ENCODE measurements around the gene MAX.

Gene MAX

DNA sequence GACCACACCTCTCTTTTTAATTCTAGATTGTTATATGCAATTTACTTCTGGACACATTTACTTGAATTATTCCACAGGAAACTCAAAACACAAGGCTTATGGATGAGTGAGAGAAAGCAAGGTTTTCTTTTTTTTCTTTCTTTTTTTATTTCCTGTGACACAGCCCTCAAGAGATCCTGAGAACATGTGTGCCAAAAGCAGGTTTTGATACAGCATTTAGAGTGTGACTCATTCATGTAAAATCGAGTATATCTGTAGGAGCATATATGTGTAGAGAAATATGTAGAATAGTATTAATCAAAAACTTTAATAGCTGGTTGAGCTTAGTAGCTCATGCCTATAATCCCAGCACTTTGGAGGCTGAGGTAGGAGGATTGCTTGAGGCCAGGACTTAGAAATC, 4.4 kb upstream of the MAX start:
- H3K4me3 ChIP-seq (ENCODE audit: low read depth, low read length), result no peak overlapping the region
- TF ChIP-seq, protein P1, sequence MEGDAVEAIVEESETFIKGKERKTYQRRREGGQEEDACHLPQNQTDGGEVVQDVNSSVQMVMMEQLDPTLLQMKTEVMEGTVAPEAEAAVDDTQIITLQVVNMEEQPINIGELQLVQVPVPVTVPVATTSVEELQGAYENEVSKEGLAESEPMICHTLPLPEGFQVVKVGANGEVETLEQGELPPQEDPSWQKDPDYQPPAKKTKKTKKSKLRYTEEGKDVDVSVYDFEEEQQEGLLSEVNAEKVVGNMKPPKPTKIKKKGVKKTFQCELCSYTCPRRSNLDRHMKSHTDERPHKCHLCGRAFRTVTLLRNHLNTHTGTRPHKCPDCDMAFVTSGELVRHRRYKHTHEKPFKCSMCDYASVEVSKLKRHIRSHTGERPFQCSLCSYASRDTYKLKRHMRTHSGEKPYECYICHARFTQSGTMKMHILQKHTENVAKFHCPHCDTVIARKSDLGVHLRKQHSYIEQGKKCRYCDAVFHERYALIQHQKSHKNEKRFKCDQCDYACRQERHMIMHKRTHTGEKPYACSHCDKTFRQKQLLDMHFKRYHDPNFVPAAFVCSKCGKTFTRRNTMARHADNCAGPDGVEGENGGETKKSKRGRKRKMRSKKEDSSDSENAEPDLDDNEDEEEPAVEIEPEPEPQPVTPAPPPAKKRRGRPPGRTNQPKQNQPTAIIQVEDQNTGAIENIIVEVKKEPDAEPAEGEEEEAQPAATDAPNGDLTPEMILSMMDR (IDR thresholded peaks at IDR 0.05; ENCODE audit: insufficient read depth, low read depth, low read length, missing control alignments), result no peak
- DNase-seq (ENCODE audit: low read depth), result no peak

DNA sequence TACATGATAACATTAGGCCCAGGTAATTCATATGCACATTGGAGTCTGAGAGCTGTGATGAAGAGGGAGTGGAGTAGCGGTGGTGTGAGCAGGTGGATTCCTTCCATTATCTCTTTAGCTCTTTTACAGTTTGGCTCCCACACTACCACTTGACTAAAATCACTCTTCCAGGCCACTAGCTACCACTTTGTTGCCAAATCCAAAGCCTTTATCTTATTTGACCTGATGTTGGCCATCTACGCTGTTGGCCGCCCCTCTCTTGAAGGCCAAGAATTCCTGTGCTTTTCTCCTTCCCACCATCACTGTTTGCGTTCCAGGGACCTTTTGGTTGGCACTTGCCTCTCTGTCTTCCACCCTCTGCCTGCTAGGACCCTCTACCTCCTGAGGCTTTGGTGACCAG, 4.0 kb upstream of the MAX start:
- H3K4me3 ChIP-seq (ENCODE audit: low read depth, low read length), result no peak overlapping the region
- DNase-seq (ENCODE audit: low read depth), result no peak
- TF ChIP-seq, protein P1 (IDR thresholded peaks at IDR 0.05; ENCODE audit: insufficient read depth, low read depth, low read length, missing control alignments), result no peak

DNA sequence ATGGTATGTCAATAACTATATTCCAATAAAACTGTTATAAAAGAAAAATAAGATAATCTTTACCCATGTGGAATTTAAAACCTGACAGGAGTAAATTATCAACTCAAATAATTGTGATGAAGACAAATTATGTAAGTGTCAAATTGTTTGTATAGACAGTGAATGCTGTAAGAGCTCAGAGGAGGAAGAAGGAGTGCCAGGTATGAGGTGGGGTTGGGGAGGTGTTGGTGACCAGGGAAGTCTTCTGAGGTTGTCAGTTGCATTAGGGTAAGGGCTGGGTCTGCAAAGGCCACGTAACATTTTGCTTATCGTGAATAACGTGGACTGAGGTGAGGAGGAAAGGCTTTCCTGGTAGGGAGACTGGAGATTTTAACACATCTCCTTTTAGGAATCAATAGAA, 2.5 kb upstream of the MAX start:
- TF ChIP-seq, protein P1 (IDR thresholded peaks at IDR 0.05; ENCODE audit: insufficient read depth, low read depth, low read length, missing control alignments), result no peak
- no peak for DNase-seq (ENCODE audit: low read depth)
- no peak overlapping the region for H3K4me3 ChIP-seq (ENCODE audit: low read depth, low read length)

DNA sequence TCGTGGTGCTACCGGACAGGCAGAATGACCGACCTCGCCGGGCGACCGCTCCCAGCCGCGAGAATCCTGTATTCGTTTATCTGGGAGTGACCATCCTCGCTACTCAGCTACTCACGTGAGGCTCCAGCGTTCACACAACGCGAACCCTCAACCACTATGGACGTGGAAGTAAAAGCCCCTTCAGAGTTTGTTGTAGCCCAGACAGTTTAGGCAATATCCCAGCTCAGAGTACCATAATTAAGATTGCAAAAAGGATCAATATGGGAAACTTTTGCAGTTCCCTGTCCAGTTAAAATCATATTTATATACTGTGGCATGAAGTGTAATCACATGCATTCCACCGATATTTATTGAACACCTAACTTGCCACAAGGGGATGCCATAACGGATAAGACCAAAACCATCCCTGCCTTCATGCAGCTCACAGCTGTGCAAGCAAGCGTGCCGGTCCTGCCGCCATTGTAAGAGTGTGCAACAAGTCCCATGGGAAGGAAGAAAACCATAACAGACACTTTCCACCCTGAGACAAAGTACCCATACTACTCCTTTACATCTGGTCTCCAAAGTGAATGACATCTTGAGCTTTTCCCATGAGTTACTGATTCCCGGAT, 938 bp upstream of the MAX start:
- TF ChIP-seq, protein P1 (IDR thresholded peaks at IDR 0.05; ENCODE audit: insufficient read depth, low read depth, low read length, missing control alignments), result peak; percentile 19
- peak; percentile 67 for DNase-seq (ENCODE audit: low read depth)
- peak overlapping the region; percentile 92 for H3K4me3 ChIP-seq (ENCODE audit: low read depth, low read length)

DNA sequence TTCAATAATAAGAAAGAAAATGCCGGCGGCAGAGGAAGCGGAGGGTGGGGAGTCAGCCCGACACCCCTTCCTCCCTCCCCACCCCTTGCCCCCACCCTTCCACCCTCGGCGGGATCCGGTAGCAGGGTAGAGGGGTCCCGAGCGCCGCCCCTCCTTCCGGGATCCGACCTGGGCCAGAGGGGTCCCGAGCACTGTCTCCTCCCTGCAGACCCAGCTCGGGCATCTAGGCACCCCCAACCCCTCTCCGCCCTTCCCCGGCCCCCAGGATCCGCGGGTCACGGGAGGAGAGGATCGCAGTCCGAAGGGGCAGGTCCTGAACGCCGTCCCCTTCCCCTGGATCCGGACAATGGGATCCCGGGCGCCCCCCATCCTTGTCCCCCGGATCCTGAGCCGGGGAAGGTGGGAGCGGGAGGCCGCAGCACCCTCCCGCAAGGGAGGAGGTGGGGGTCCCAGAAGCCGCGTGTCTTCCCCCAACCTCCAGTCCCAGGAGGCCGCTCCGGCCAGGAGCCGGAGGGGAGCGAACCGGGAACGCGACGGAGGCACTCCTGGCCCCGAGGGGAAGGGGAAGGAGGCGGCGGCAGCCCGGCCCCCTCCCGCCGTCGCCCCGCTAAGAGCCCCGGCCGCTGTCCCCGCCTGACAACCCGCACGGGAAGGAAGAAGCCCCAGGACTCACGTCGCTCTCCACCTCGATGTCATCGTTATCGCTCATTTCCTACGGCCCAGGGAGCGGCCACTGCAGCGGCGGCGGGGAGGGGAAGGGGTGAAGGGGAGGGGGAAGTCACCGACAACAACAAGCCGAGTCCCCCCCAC, 481 bp downstream of the MAX start:
- H3K4me3 ChIP-seq (ENCODE audit: low read depth, low read length), result peak overlapping the region; percentile 100
- TF ChIP-seq, protein P1 (IDR thresholded peaks at IDR 0.05; ENCODE audit: insufficient read depth, low read depth, low read length, missing control alignments), result no peak
- DNase-seq (ENCODE audit: low read depth), result peak; percentile 18

DNA sequence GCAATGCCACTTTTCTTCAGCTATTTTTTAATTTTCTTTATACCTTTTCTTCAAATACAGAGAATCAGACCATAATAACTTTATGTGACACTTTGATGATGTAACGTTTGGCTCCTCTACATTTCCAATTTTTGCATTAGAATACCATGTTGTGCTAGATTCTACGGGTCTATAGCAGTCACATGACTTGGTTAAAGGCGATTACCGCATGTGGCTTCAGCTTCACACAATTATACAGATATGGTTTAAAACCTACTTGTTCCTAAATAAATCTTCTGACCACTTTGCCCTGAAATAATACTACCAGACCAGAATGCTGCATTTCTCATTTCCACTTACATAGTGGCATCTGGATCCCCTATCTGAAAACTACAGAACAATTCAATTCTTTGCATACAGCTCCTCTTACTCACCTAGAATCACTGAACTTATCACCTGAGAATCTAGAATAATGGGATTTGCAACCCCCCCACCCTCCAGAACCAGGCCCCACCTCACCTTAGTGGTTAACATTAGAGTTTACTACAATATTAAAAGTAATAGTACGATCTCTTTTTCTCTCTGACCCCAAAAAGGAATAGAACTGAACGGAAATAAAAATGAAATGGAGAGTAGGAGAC, 1.3 kb downstream of the MAX start:
- TF ChIP-seq, protein P1 (IDR thresholded peaks at IDR 0.05; ENCODE audit: insufficient read depth, low read depth, low read length, missing control alignments), result no peak
- no peak for DNase-seq (ENCODE audit: low read depth)
- H3K4me3 ChIP-seq (ENCODE audit: low read depth, low read length), result peak overlapping the region; percentile 100

Measured in GM12865 (cell line).